Activated CD8-positive, alpha-beta memory T cell treated with anti-CD3 and anti-CD28 coated beads, Interleukin-2, amount 50 U/mL, for 1 hour (primary cell): Measurements from ENCODE around the gene OR13A1.
"Not testable (repeated sequence)": the region's sequence is repeated elsewhere in the genome, so short reads cannot be mapped to it uniquely, and the experiment has no call there.

Source experiments
- DNase-seq: peaks from one replicate; pipeline ENCODE4 v3.0.0-alpha.2; 2020; ENCODE audit errors: extremely low read depth

The OR13A1 gene, protein sequence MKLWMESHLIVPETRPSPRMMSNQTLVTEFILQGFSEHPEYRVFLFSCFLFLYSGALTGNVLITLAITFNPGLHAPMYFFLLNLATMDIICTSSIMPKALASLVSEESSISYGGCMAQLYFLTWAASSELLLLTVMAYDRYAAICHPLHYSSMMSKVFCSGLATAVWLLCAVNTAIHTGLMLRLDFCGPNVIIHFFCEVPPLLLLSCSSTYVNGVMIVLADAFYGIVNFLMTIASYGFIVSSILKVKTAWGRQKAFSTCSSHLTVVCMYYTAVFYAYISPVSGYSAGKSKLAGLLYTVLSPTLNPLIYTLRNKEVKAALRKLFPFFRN

DNA sequence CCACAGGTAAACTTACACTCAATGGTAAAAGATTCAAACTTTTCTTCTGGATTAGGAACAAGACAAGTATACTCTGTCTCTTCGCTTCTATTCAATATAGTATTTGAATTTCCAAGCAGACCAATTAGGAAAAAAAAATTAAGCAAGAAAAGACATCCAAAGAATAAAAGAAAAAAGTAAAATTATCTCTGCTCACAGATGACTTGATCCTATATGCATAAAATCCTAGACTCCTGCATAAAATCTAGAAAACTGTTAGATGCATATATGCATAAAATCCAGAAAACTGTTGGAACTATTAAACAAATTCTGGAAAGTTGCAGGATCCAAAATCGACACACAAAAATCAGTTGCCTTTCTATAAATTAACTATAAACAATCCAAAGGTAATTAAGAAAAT lies at the start of gene OR13A1:
OR13A1 (minus strand) TSS at position 101 of the 400 bp plus-strand sequence. CDS start 11,186 bp downstream, outside the sequence.
- DNase-seq: no peak

DNA sequence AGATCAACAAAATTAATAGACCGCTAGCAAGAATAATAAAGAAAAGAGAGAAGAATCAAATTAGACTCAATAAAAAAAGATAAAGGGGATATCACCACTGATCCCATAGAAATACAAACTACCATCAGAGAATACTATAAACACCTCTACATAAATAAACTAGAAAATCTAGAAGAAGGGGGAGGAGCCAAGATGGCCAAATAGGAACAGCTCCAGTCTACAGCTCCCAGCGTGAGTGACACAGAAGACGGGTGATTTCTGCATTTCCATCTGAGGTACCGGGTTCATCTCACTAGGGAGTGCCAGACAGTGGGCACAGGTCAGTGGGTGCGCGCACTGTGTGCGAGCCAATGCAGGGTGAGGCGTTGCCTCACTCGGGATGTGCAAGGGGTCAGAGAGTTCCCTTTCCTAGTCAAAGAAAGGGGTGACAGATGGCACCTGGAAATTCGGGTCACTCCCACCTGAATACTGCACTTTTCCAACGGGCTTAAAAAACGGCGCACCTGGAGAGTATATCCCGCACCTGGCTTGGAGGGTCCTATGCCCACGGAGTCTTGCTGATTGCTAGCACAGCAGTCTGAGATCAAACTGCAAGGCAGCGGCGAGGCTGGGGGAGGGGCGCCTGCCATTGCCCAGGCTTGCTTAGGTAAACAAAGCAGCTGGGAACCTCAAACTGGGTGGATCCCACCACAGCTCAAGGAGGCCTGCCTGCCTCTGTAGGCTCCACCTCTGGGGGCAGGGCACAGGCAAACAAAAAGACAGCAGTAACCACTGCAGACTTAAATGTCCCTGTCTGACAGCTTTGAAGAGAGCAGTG lies 46.8 kb upstream of the OR13A1 start:
- not testable (repeated sequence) for DNase-seq

DNA sequence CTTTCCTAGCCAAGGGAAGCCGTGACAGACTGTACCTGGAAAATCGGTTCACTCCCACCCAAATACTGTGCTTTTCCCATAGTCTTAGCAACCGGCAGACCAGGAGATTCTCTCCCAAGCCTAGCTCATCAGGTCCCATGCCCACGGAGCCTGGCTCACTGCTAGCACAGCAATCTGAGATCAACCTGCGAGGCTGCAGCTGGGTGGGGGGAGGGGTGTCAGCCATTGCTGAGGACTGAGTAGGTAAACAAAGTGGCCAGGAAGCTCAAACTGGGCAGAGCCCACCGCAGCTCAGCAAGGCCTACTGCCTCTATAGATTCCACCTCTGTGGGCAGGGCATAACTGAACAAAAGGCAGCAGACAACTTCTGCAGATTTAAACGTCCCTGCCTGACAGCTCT lies 43.6 kb upstream of the OR13A1 start:
- DNase-seq: not testable (repeated sequence)

DNA sequence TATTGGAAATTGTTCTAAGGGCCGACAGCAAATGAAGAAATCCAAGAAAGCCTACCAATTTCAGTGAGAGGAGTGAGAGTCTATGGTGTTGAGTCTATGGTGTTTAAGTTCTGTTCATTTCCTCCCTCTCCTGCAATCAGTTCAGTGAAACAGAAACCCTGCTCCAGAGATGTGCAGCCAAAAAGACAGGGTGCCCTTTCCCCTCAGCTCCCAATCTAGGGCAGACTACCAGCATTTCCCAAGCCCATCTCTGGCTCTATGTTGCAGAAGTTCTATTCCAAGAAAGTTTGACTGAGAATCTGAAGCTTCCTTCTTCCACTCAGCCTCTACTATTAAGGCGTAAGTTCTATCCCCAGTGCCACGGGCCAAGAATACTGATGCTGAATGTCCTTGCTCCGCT lies 40.1 kb upstream of the OR13A1 start:
- no peak for DNase-seq

DNA sequence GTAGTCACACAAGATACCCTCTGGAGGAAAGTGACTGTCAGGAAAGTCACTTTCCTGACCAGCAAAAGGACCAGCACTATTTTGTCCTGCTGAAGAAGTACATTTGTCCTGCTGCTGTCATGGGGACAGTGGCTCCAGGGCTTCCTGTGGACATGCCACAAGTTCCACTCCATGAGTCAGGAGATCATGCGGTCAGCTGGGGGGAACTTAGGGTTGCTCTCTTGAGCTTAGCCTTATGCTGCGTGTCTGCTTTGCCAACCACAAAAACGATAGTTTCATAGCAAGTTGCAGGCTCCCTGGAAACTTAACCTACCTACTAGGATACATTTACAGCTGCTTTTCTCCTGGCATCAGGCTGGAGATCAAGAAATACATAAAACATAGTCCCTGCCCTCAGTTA lies 38.9 kb upstream of the OR13A1 start:
- DNase-seq: no peak

DNA sequence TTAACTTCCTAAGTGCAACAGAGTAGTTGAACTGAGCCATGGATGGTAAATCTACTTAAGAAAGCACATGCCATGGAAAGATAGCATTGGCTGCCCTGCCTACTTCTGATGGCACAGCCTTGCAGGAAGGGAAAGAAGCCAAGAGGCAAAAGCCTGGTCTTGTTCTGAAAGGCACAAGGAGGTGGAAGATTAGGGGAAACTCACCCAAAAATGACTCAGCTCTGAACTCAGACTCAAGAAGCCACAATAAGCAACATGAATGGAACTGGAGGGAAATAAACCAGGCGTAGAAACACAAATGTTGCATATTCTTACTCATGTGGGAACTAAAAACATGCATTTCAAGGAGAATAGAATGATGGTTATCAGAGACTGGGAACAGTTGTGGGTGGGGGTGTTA lies 37.8 kb upstream of the OR13A1 start:
- no peak for DNase-seq

DNA sequence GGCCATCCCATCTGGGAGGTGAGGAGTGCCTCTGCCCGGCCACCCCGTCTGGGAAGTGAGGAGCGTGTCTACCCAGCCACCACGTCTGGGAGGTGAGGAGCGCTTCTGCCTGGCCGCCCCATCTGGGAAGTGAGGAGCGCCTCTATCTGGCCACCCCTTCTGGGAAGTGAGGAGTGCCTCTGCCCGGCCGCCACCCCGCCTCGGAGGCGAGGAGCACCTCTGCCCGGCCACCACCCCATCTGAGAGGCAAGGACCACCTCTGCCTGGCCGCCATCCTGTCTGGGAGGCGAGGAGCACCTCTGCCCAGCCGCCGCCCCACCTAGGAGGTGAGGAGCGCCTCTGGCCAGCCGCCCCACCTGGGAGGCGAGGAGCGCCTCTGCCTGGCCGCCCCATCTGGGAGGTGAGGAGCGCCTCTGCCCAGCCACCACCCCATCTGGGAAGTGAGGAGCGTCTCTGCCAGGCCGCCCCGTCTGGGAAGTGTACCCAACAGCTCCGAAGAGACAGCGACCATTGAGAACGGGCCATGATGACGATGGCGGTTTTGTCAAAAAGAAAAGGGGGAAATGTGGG lies 32.9 kb upstream of the OR13A1 start:
- not testable (repeated sequence) for DNase-seq

DNA sequence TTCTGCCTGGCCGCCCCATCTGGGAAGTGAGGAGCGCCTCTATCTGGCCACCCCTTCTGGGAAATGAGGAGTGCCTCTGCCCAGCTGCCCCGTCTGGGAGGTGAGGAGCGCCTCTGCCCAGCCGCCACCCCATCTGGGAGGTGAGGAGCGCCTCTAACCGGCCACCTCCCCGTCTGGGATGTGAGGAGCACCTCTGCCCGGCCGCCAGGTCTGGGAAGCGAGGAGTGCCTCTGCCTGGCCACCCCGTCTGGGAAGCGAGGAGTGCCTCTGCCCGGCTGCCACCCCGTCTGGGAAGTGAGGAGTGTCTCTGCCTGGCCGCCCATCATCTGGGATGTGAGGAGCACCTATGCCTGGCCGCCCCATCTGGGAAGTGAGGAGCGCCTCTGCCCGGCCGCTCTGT lies 32.1 kb upstream of the OR13A1 start:
- DNase-seq: not testable (repeated sequence)

DNA sequence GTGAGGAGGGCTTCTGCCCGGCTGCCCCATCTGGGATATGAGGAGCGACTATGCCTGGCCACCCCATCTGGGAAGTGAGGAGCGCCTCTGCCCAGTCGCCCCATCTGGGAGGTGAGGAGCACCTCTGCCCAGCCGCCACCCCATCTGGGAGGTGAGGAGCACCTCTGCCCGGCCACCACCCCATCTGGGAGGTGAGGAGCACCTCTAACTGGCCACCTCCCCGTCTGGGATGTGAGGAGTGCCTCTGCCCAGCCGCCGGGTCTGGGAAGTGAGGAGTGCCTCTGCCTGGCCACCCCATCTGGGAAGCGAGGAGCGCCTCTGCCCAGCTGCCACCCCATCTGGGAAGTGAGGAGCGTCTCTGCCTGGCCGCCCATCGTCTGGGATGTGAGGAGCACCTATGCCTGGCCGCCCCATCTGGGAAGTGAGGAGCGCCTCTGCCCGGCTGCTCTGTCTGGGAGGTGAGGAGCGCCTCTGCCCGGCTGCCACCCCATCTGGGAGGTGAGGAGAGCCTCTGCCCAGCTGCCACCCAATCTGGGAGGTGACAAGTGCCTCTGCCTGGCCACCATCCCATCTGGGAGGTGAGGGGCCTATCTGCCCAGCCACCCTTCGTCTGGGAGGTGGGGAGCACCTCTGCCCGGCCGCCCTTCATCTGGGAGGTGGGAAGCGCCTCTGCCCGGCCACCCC lies 31.4 kb upstream of the OR13A1 start:
- not testable (repeated sequence) for DNase-seq

DNA sequence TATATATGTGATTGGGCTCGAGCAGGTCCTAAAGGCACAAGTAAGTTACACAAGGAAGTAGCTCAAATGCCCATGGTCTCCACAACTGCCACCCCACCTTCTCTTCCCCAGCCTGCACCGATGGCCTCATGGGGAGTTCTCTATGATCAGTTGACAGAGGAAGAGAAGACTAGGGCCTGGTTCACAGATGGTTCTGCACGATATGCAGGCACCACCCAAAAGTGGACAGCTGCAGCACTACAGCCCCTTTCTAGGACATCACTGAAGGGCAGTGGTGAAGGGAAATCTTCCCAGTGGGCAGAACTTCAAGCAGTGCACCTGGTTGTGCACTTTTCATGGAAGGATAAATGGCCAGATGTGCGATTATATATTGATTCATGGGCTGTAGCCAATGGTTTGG lies 25.0 kb upstream of the OR13A1 start:
- DNase-seq: not testable (repeated sequence)

DNA sequence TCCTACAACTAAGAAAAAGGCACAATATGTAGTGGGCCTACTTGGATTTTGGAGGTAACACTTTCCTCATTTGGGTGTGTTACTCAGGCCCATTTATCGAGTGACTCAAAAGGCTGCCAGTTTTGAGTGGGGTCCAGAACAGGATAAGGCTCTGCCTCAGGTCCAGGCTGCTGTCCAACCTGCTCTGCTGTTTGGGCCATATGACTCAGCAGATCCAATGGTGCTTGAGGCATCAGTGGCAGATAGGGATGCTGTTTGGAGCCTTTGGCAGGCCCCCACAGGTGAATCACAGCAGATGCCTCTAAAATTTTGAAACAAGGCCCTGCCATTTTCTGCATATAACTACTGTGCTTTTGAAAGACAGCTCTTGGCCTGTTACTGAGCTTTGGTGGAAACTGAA lies 24.5 kb upstream of the OR13A1 start:
- DNase-seq: no peak

DNA sequence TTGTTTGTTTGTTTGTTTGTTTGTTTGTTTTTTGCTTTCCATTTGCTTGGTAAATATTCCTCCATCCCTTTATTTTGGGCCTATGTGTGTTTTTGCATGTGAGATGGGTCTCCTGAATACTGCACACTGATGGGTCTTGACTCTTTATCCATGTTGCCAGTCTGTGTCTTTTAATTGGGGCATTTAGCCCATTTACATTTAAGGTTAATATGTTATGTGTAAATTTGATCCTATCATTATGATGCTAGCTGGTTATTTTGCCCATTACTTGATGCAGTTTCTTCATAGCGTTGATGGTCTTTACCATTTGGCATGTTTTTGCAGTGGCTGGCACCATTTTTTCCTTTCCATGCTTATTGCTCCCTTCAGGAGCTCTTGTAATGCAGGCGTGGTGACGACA lies 16.4 kb upstream of the OR13A1 start:
- DNase-seq: not testable (repeated sequence)

DNA sequence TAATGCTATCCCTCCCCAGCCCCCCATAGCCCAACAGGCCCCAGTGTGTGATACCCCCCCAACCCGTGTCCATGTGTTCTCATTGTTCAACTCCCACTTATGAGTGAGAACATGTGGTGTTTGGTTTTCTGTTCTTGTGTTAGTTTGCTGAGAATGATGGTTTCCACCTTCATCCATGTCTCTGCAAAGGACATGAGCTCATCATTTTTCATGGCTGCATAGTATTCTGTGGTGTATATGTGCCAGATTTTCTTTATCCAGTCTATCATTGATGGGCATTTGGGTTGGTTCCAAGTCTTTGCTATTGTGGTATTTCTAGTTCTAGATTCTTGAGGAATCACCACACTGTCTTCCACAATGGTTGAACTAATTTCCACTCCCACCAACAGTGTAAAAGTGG lies 11.5 kb upstream of the OR13A1 start:
- DNase-seq: not testable (repeated sequence)

DNA sequence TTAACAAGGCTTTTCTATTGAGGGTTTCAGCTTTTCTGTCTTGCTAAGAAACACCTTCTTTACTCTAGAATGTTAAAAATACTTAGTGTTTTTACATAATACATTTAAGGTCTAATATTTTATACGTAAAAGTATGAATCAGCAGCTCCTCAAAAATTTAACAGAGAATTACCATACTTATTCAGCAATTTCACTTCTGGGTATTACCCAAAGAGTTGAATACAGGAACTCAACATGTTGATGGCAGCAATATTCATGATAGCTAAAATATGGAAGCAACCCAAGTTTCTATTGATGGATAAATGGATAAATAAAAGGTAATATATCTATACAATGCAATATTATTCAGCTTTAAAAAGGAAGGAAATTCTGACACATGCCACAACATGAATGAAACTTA lies 9.7 kb upstream of the OR13A1 start:
- DNase-seq: no peak

DNA sequence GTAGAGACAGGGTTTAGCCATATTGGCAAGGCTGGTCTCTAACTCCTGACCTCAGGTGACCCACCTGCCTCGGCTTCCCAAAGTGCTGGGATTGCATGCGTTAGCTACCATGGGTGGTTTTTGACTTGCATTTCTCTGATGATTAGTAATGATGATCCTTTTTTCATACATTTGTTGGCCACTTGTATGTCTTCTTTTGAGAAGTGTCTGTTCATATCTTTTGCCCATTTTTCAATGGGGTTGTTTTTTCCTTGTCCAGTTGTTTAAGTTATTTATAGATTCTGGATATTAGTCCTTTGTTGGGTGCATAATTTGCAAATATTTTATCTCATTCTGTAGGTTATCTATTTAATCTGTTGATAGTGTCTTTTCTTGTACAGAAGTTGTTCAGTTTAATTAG lies 4.3 kb upstream of the OR13A1 start:
- no peak for DNase-seq

DNA sequence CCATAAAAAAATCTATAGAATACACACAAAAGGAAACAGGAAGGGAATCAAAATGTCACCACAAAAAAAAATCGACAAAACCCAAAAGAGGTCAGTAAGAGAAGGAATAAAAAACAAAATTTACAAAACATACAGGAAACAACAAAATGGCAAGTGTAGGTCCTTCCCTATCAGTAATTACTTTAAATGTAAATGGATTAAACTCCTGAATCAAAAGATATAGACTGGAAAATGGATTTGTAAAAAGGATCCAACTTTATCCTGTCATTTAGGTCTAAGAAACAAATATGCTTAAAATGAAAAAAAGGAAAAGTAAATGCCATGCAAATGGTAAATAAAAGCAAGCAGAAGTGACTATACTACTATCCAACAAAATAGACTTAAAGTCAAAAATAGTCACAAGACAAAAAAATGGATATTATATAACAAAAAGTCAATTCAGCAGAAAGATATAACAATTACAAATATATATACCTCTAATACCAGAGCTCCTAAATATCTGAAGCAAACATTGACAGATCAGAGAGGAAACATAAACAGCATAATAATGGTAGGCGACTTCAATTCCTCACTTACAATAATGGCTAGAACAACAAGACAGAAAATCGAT lies 2.0 kb downstream of the OR13A1 start:
- DNase-seq: no peak

DNA sequence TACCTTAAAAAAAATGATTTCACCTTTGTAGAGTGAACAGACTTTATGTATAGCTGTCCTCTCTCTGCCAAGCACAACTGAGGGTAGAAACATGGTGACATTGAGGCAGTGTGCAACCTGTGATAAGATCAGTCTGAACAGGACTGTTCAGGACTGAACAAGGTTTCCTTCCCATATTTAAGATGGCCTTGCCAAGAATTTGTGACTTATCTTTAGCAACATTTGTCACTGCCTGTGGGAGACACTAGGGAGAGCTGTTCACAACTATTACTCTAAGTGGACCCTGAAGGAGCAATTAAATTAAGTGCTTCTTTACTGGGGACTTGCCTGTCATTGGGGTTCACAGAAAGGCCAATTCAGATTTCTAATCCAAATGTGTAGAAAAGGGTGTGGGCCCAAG lies 6.7 kb downstream of the OR13A1 start:
- DNase-seq: no peak

DNA sequence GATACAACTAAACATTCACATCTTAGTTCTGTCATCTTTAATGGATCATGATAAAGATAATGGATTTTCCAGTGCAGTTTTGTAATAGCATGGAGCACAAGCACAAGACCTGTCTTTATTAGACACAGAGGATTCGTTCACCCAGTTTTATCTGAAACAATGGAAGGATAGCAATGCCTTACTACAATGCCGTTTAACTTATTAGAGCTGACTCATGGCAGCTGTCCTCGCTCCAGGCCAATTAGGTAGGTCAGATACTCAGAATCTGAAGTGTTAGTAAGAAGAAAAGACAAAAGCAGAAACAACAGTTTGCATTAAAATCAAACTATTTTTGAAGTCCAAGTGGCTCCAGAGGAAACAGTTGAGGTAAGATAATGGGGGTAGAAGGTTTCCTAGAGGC lies 12.8 kb downstream of the OR13A1 start:
- DNase-seq: no peak

DNA sequence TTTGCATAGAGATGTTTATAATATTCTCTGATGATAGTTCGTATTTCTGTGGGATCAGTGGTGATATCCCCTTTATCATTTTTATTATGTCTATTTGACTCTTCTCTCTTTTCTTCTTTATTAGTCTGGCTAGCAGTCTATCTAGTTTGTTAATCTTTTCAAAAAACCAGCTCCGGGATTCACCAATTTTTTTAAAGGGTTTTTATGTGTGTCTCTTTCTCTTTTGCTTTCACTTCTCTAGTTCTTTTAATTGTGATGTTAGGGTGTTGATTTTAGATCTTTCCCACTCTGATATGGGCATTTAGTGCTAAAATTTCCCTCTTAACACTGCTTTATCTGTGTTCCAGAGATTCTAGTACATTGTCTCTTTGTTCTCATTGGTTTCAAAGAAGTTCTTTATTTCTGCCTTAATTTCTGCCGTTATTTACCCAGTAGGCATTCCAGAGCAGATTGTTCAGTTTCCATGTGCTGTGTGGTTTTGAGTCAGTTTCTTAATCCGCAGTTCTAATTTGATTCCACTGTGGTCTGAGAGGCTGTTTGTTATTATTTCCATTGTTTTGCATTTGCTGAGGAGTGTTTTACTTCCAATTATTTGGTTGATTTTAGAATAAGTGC lies 17.0 kb downstream of the OR13A1 start:
- not testable (repeated sequence) for DNase-seq

DNA sequence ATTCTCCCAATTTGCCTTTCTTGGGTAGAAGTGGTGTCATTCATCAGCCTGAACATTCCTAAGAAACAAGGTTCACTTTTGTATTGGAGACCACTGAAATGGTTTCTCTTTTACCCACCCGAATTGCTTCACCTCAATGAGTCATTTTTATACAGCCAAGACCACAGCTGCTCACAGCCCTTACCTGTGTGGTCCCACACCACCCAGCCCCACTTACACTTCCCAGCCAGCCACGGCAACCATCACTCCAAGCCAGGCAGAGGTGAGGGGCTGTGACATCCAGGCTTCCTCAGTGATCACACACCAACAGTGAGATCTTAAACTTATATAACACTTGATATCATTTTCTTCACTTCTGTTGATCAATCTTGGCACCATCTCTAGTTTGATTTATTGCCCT lies 20.7 kb downstream of the OR13A1 start:
- DNase-seq: no peak

DNA sequence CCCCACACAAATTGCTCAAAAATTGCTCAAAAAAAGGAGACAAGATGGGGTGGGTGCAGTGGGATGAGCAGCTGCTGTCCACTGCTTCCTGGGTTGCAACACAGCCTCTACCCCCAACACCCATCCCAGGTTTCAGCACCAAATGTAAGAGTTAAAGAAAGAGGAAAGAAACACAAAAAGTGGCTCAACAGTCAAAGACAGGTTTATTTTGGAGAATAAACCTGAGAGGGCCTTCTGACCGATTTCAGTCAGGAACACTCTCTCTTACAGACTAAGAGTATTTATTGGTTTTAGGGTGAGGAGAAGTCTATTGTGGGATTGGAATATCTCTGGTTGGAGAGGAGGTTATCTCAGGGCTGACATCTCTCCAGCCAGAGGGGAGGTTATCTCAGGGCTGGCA lies 28.4 kb downstream of the OR13A1 start:
- no peak for DNase-seq
